ENCODE measurements around the gene COPZ2.

DNA sequence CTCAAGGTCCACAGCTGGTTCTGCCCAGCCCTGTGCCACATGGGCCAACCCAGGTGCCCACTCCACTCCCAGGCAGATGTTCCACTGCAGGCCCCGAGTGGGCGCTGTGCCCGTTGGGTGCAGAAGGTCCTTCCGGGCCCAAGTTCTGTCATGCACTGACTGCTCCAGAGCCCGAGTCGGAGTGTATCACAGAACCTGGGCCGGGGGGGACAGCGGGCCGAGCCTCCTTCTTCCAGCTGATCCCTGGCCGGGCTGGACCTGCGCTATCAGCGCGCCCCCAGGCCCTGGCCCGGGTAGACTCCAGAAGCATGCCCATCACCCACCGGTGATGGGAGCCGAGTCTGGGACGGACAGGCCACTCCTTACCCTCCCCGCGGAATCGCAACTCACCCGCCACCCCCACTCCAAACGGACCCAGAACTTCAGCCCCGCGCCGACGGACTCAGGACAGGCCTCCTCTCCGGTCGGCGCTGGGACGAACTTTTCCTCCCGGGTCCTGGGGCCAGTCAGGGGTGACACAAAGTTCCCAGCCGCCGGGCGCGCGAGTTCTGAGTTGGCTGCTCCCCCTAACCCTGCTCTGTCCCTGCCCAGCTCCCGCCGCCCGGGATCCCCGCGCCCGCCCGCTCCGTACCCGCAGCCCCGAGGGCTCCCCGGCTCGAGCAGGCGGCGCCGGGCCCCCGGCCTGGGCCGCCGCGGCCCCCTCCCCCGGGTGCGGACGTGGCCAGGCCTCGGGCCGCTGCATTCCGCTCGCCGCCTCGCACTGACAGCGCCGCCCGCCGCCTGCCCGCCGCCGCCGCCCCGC, at the start of gene COPZ2:
- TF ChIP-seq, protein P1, sequence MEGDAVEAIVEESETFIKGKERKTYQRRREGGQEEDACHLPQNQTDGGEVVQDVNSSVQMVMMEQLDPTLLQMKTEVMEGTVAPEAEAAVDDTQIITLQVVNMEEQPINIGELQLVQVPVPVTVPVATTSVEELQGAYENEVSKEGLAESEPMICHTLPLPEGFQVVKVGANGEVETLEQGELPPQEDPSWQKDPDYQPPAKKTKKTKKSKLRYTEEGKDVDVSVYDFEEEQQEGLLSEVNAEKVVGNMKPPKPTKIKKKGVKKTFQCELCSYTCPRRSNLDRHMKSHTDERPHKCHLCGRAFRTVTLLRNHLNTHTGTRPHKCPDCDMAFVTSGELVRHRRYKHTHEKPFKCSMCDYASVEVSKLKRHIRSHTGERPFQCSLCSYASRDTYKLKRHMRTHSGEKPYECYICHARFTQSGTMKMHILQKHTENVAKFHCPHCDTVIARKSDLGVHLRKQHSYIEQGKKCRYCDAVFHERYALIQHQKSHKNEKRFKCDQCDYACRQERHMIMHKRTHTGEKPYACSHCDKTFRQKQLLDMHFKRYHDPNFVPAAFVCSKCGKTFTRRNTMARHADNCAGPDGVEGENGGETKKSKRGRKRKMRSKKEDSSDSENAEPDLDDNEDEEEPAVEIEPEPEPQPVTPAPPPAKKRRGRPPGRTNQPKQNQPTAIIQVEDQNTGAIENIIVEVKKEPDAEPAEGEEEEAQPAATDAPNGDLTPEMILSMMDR (IDR thresholded peaks at IDR 0.05; ENCODE audit: low read length) = peak; percentile 72
- no peak for TF ChIP-seq EZH2 (IDR thresholded peaks at IDR 0.05; ENCODE audit: borderline replicate concordance, low read length)

Measured in OCI-LY1 (cell line).